H9 (cell line): ENCODE measurements around the gene ST6GALNAC6. TPM values are rescaled to one million over a fixed set of nuclear protein-coding genes. Genes with fewer than 3 reads are reported as not detected.

Source experiments
- DNase-seq: peaks from one replicate; pipeline ENCODE4 v3.0.0-alpha.2; 2017
- H2AFZ ChIP-seq: one replicate; pipeline ENCODE4 v1.6.1; 2013; ENCODE audit warnings: mild to moderate bottlenecking, low read length, control low read depth, moderate library complexity
- H2AK5ac ChIP-seq: 2 replicates; pipeline ENCODE4 v1.6.1; 2013; ENCODE audit warnings: low read length, control low read depth, mixed read lengths; ENCODE audit not compliant: insufficient read length
- H2BK120ac ChIP-seq: one replicate; pipeline ENCODE4 v1.6.1; 2013; ENCODE audit warnings: low read depth, mild to moderate bottlenecking, low read length, control low read depth, inconsistent platforms; ENCODE audit not compliant: poor library complexity, severe bottlenecking
- H2BK12ac ChIP-seq: 2 replicates; pipeline ENCODE4 v1.6.1; 2013; ENCODE audit warnings: low read length, control low read depth, mixed read lengths, low read depth; ENCODE audit not compliant: insufficient read length
- H2BK15ac ChIP-seq: 2 replicates; pipeline ENCODE4 v1.6.1; 2013; ENCODE audit warnings: low read depth, low read length, control low read depth
- H2BK20ac ChIP-seq: one replicate; pipeline ENCODE4 v1.6.1; 2013; ENCODE audit warnings: low read depth, mild to moderate bottlenecking, low read length, control low read depth, inconsistent platforms; ENCODE audit not compliant: poor library complexity, severe bottlenecking
- H2BK5ac ChIP-seq: 2 replicates; pipeline ENCODE4 v1.6.1; 2013; ENCODE audit warnings: low read length, control low read depth, mixed read lengths; ENCODE audit not compliant: insufficient read length
- H3K14ac ChIP-seq: 2 replicates; pipeline ENCODE4 v1.6.1; 2013; ENCODE audit warnings: low read length, control low read depth; ENCODE audit not compliant: insufficient read depth
- H3K18ac ChIP-seq: 2 replicates; pipeline ENCODE4 v1.6.1; 2013; ENCODE audit warnings: low read depth, mild to moderate bottlenecking, mixed read lengths, low read length, control low read depth; ENCODE audit not compliant: insufficient read length
- H3K23ac ChIP-seq: 2 replicates; pipeline ENCODE4 v1.6.1; 2013; ENCODE audit warnings: low read length, control low read depth, mixed read lengths, low read depth; ENCODE audit not compliant: insufficient read length
- H3K23me2 ChIP-seq: 2 replicates; pipeline ENCODE4 v1.6.1; 2013; ENCODE audit warnings: low read depth, mild to moderate bottlenecking, mixed read lengths, low read length, control low read depth; ENCODE audit not compliant: insufficient read length, poor library complexity, severe bottlenecking
- H3K27ac ChIP-seq: 2 replicates; pipeline ENCODE4 v1.5.1; 2013; ENCODE audit warnings: low read length, control low read depth, mixed read lengths, low read depth; ENCODE audit not compliant: insufficient read length
- H3K27me3 ChIP-seq: 2 replicates; pipeline ENCODE4 v1.6.1; 2013; ENCODE audit warnings: low read length, control low read depth, inconsistent platforms; ENCODE audit not compliant: insufficient read depth
- H3K4ac ChIP-seq: 2 replicates; pipeline ENCODE4 v1.6.1; 2013; ENCODE audit warnings: low read depth, mild to moderate bottlenecking, control low read depth, inconsistent platforms, low read length, moderate library complexity
- H3K4me1 ChIP-seq: 2 replicates; pipeline ENCODE4 v1.6.1; 2013; ENCODE audit warnings: low read length, control low read depth, inconsistent platforms; ENCODE audit not compliant: insufficient read depth
- H3K4me2 ChIP-seq: 2 replicates; pipeline ENCODE4 v1.6.1; 2013; ENCODE audit warnings: low read length, control low read depth, mixed read lengths; ENCODE audit not compliant: insufficient read length, insufficient read depth
- H3K56ac ChIP-seq: 2 replicates; pipeline ENCODE4 v1.6.1; 2013; ENCODE audit warnings: low read depth, mild to moderate bottlenecking, mixed read lengths, low read length, control low read depth; ENCODE audit not compliant: insufficient read length
- H3K79me1 ChIP-seq: 2 replicates; pipeline ENCODE4 v1.6.1; 2013; ENCODE audit warnings: low read depth, mild to moderate bottlenecking, moderate library complexity, low read length, control low read depth, inconsistent platforms; ENCODE audit not compliant: insufficient read depth, poor library complexity, severe bottlenecking
- H3K79me2 ChIP-seq: 2 replicates; pipeline ENCODE4 v1.6.1; 2013; ENCODE audit warnings: low read length, control low read depth, inconsistent platforms; ENCODE audit not compliant: insufficient read depth
- H3K9ac ChIP-seq: 2 replicates; pipeline ENCODE4 v1.6.1; 2013; ENCODE audit warnings: low read length, control low read depth, mixed read lengths; ENCODE audit not compliant: insufficient read length; ENCODE audit errors: extremely low read depth
- H3K9me3 ChIP-seq: one replicate; pipeline ENCODE4 v1.6.1; 2013; ENCODE audit warnings: low read depth, low read length, inconsistent platforms; ENCODE audit not compliant: control insufficient read depth
- H3T11ph ChIP-seq: one replicate; pipeline ENCODE4 v1.6.1; 2013; ENCODE audit warnings: mild to moderate bottlenecking, low read length, control low read depth, inconsistent platforms
- H4K20me1 ChIP-seq: one replicate; pipeline ENCODE4 v1.6.1; 2013; ENCODE audit not compliant: control insufficient read depth, insufficient read length, insufficient read depth
- H4K5ac ChIP-seq: 2 replicates; pipeline ENCODE4 v1.6.1; 2013; ENCODE audit warnings: low read depth, mild to moderate bottlenecking, mixed read lengths, low read length, control low read depth; ENCODE audit not compliant: insufficient read length
- H4K8ac ChIP-seq: replicated peaks from 2 replicates; pipeline ENCODE4 v1.6.1; 2013; ENCODE audit warnings: low read length, control low read depth, mixed read lengths, low read depth; ENCODE audit not compliant: insufficient read length
- H4K91ac ChIP-seq: 2 replicates; pipeline ENCODE4 v1.6.1; 2013; ENCODE audit warnings: low read depth, mild to moderate bottlenecking, moderate library complexity, mixed read lengths, low read length, control low read depth; ENCODE audit not compliant: insufficient read length
- H3K27ac Mint-ChIP-seq, 3 experiments: 2 replicates in 2 of 3; 3 replicates in 1 of 3; pipeline ENCODE4 v1.8.0; 2020 to 2021; ENCODE audit warnings: mixed read lengths in 3 of 3, mild to moderate bottlenecking in 1 of 3, moderate library complexity in 1 of 3
- H3K27me3 Mint-ChIP-seq: 2 replicates; pipeline ENCODE4 v1.8.0; 2021; ENCODE audit warnings: low read depth, mild to moderate bottlenecking, moderate library complexity, mixed read lengths
- H3K36me3 Mint-ChIP-seq, 3 experiments: 2 replicates in 2 of 3; 3 replicates in 1 of 3; pipeline ENCODE4 v1.8.0; 2020 to 2021; ENCODE audit warnings: low read depth in 3 of 3, mixed read lengths in 3 of 3; ENCODE audit not compliant: insufficient read depth in 1 of 3
- H3K4me1 Mint-ChIP-seq, 2 experiments: 2 replicates each; pipeline ENCODE4 v1.8.0; 2020; ENCODE audit warnings: mixed read lengths in 2 of 2
- H3K4me3 Mint-ChIP-seq, 2 experiments: 2 replicates in 1 of 2; 3 replicates in 1 of 2; pipeline ENCODE4 v1.8.0; 2020 to 2021; ENCODE audit warnings: mild to moderate bottlenecking in 2 of 2, mixed read lengths in 2 of 2, moderate library complexity in 1 of 2
- H3K9me3 Mint-ChIP-seq, 2 experiments: 2 replicates in 1 of 2; 3 replicates in 1 of 2; pipeline ENCODE4 v1.8.0; 2020; ENCODE audit warnings: mild to moderate bottlenecking in 2 of 2, mixed read lengths in 2 of 2, moderate library complexity in 1 of 2
- WGBS: extraction: QIAGEN DNeasy Blood & Tissue Kit; methylation state at CpG from one replicate; pipeline ENCODE4 v1.1.7; 2013; ENCODE audit warnings: missing lambda C conversion rate, low lambda C conversion rate, mixed read lengths; ENCODE audit not compliant: insufficient read length; ENCODE audit errors: extremely low coverage; 5-methylcytosine and 5-hydroxymethylcytosine counted together
- total RNA-seq: library from RNA; stranded (reverse); gene quantifications from 2 replicates; pipeline ENCODE4 v1.2.1, GENCODE V29; 2021
- TF ChIP-seq, protein P1 (sequence below): fragments of 200-600 bp; sonication (generic); conservative IDR thresholded peaks from 3 replicates; pipeline ENCODE4 v1.8.0; 2021; ENCODE audit warnings: antibody characterized with exemption, mild to moderate bottlenecking

Gene ST6GALNAC6
- total RNA-seq, 1 experiment from 2014 or later = 29.8 TPM

DNA sequence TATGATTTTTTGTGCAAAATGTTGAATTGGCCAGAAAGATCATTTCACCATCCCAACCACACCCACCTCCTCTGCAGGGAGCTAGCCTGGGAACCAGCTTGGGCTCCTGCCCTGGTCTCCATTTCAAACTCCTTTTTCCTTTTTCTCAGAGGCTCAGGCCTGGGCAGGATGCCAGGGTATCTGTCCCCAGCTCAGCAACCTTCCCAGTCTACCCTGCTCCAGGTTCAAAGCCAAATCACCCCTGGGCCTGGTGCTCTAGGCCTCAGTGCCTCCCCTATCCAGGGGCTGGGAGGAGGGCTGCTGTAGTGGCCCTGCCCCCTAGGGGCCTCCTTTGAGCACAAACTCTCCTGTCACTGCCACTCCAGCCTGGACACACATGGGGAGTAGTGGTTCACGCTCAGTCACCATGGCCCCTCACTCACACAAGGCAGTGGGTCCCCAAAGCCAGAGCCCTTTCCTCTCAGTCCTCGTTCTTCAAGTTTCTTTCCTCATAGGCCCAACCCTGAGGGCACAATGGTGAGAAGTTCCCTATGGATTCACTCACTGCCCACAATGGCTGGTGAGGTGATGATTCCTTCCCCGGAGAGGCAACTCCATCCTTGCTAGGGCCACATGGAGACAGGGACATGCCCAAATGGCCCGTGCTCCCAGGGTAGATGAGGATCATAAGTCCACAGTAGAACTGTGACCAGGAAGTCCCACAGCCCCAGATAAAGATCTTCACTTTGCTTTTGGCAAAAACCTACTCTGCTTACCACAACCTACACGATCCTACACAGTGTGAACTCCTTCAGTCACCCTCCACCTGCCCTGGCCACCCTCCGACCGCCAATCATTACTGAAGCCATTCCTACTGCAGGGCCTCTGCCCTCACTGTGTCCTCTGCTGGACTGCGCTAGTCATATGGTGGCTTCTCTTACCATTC, 19.0 kb upstream of the ST6GALNAC6 start:
- Histone ChIP-seq H3K27me3 (peaks cover 2% of the 10 kb centered on the region; the same call in 1 of the 2 replicates), H3K4ac (no peak overlapping the region), H2AFZ (no peak overlapping the region), H2AK5ac (no peak overlapping the region), H3K4me1 (peaks cover 2% of the 10 kb centered on the region; the same call in 1 of the 2 replicates), H3K79me2 (no peaks in the 10 kb centered on the region), H4K91ac (no peak overlapping the region), H2BK5ac (no peak overlapping the region), H2BK120ac (no peak overlapping the region), H4K5ac (no peak overlapping the region), H3K27ac (no peak overlapping the region), H4K8ac (no peak overlapping the region), H2BK20ac (no peak overlapping the region), H2BK12ac (no peak overlapping the region), H3K23me2 (peaks cover 5% of the 10 kb centered on the region), H3K23ac (no peak overlapping the region), H3K79me1 (no peaks in the 10 kb centered on the region), H2BK15ac (no peak overlapping the region), H3T11ph (no peak overlapping the region), H3K14ac (no peak overlapping the region), H3K9ac (no peak overlapping the region), H3K4me2 (no peak overlapping the region), H4K20me1 (peaks cover 2% of the 10 kb centered on the region), H3K56ac (no peak overlapping the region), H3K9me3 (no peaks in the 10 kb centered on the region), H3K18ac (no peak overlapping the region)
- DNase-seq = peak; percentile 71
- Mint-ChIP-seq H3K4me1 (peaks cover 15 to 17% of the 10 kb centered on the region in 2 experiments), H3K9me3 (no peaks in the 10 kb centered on the region; a peak in 1 of 5 replicates), H3K27me3 (peaks cover 26% of the 10 kb centered on the region), H3K36me3 (peaks cover 0 to 5% (median 0%) of the 10 kb centered on the region in 3 experiments; a peak in 3 of 7 replicates), H3K4me3 (peak overlapping the region in 1 of 2 experiments; percentile 54; a peak in 2 of 5 replicates), H3K27ac (no peak overlapping the region; a peak in 1 of 7 replicates)
- no CpG with 5 or more reads among the region's 8 CpGs for WGBS
- TF ChIP-seq, protein P1, sequence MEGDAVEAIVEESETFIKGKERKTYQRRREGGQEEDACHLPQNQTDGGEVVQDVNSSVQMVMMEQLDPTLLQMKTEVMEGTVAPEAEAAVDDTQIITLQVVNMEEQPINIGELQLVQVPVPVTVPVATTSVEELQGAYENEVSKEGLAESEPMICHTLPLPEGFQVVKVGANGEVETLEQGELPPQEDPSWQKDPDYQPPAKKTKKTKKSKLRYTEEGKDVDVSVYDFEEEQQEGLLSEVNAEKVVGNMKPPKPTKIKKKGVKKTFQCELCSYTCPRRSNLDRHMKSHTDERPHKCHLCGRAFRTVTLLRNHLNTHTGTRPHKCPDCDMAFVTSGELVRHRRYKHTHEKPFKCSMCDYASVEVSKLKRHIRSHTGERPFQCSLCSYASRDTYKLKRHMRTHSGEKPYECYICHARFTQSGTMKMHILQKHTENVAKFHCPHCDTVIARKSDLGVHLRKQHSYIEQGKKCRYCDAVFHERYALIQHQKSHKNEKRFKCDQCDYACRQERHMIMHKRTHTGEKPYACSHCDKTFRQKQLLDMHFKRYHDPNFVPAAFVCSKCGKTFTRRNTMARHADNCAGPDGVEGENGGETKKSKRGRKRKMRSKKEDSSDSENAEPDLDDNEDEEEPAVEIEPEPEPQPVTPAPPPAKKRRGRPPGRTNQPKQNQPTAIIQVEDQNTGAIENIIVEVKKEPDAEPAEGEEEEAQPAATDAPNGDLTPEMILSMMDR = peak; percentile 55
